Sciatic nerve (tissue), 2 donors: ENCODE results near the gene SRD5A2. TPM values are rescaled to one million over a fixed set of nuclear protein-coding genes. Genes with fewer than 3 reads are reported as not detected.
"Not testable (repeated sequence)": the region's sequence is repeated elsewhere in the genome, so short reads cannot be mapped to it uniquely, and the experiment has no call there.

Experiments
- ATAC-seq: fragments of 200-7000 bp; cut with Tn5 transposase; one replicate; pipeline ENCODE4 v1.9.1; 2020; ENCODE audit warnings: mild to moderate bottlenecking, moderate library complexity
- DNase-seq: peaks from one replicate; pipeline ENCODE4 v3.0.0-alpha.2; 2020; ENCODE audit warnings: low spot score
- intact Hi-C: fragments of 100-400 bp; cut with DNase I; formaldehyde crosslinking; loops from one replicate; pipeline ENCODE4 v1.14.2; 2022
- total RNA-seq: library from RNA; stranded (reverse); fragmentation: NEBNext Ultra II Directional; extraction: Animal tissue kit (Norgen Biotek cat#: 25700); gene quantifications from one replicate; pipeline ENCODE4 v1.2.1, GENCODE V29; 2021
- donor health status: DM: no; HTN: no; CAD: no.
- donor health status: DM: no; HTN: no; CAD: no.

SRD5A2 gene
- total RNA-seq, 1 donor from 2014 or later = not detected

GRCh38 chr2:31539505-31539904 is 41.2 kb downstream of the SRD5A2 start:
- ATAC-seq (no peak), DNase-seq (no peak)
- intact Hi-C loops = no loop called here

- no peak for ATAC-seq
- intact Hi-C loops = no loop called here
- DNase-seq = no peak
Observed at GRCh38 chr2:31535768-31536167, 45.0 kb downstream of the SRD5A2 start.

GRCh38 chr2:31534636-31535035 is 46.1 kb downstream of the SRD5A2 start:
- ATAC-seq = no peak
- intact Hi-C loops = no loop called here
- DNase-seq = no peak

DNA sequence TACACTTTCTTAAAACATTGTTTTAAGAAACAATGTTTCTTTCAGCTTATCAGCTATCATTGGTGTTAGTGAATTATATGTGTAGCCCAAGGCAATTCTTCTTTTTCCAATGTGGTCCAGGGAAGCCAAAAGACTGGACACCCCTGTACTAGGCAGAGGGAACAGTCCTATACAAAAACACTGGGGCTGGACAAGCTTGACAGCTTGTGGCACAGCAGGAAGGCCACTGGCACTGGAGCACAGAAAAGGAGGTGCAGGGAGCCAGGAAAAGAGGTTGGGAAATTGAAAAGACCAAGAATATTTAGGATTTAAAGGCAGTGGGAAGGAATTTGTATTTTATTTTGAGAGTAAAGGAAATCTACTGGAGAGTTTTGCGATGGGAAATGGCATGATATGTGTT is 47.7 kb downstream of the SRD5A2 start:
- no peak for DNase-seq
- intact Hi-C loops = no loop called here
- ATAC-seq = no peak

- ATAC-seq = no peak
- DNase-seq = no peak
- intact Hi-C loops = no loop called here
Observed at GRCh38 chr2:31531101-31531500, 49.6 kb downstream of the SRD5A2 start.

GRCh38 chr2:31529256-31529655 is 51.5 kb downstream of the SRD5A2 start:
- DNase-seq (no peak), ATAC-seq (no peak)
- intact Hi-C loops = no loop called here

DNA sequence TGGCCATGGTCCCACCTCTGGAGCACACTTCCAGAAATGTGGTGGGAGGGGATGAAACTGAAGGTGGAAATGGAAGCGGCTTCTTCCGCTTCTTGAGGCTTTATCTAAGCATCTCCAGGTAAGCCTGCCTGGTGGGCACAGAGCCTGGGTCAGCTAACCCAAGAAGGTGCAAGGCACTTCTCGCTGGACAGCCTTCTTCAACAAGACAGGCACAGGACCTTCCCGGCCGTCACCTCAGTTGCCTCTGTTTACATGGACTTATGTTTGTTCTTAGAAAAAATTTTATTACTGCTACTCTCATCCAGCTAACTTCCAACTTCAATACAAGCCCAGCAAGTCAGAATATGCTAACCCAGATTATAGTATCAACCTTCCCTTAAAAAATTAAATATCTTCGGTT is 51.9 kb downstream of the SRD5A2 start:
- DNase-seq = no peak
- no peak for ATAC-seq
- intact Hi-C loops = no loop called here

DNA sequence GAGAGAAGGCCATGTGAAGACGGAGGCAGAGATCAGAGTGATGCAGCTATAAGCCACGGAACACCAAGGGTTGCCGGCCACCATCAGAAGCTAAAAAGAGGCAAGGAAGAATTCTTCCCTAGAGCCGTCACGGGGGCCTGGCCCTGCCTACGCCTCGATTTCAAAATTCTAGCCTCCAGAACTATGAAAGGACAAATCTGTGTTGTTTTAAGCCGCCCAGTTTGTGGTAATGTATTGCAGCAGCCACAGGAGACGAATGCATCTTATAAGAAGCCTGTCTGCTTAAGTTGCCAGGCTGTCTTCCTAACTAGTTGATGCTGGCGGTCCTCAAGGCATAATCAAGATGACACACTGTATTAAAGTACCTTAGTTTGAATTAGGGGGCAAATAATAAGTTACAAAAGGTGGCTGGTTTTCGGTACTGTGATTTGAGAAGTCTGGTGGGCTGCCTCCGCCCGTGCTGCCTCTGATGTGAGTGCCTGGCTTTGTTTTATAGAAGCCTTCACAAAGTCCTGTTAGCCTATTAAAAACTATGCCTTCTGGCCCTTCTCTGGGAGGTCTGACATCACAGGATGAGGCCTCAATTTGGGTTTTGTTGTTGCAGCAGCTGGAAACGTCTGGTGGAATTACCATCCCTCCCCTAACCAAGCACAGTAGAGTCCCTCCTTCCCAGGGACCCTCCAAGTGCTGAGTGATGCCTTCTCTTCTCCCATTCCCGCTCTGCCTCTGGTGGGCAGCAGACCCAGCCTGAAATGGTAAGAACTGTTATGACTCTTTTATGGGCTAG is 53.6 kb downstream of the SRD5A2 start:
- intact Hi-C loops = no loop called here
- ATAC-seq = no peak
- DNase-seq = no peak

- ATAC-seq (no peak), DNase-seq (no peak)
- intact Hi-C loops = no loop called here
Observed at GRCh38 chr2:31525876-31526275, 54.9 kb downstream of the SRD5A2 start.

DNA sequence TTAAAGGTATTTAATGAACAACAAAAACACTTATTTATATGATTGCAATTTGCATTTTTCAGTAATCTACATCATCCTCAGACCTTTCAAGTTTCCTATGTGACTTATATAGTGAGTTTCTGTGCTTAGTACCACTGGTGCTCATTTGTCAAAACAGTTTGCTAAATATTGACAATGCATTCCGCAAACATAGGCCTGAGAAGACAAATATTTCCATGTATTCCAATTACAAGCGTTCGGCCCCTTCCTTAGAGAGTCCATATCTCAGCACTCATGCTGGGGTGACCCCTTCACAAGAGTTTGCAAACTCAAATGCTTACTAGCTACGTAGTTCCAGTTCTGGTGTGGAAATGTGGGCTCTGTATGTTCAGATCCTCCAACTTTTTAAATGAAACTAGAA is 56.1 kb downstream of the SRD5A2 start:
- ATAC-seq (no peak), DNase-seq (no peak)
- intact Hi-C loops = no loop called here

- intact Hi-C loops = no loop called here
- DNase-seq (peak; percentile 58), ATAC-seq (no peak)
Observed at GRCh38 chr2:31523871-31524492, 56.8 kb downstream of the SRD5A2 start.

GRCh38 chr2:31522786-31523185 is 58.0 kb downstream of the SRD5A2 start:
- DNase-seq (no peak), ATAC-seq (no peak)
- intact Hi-C loops = no loop called here

DNA sequence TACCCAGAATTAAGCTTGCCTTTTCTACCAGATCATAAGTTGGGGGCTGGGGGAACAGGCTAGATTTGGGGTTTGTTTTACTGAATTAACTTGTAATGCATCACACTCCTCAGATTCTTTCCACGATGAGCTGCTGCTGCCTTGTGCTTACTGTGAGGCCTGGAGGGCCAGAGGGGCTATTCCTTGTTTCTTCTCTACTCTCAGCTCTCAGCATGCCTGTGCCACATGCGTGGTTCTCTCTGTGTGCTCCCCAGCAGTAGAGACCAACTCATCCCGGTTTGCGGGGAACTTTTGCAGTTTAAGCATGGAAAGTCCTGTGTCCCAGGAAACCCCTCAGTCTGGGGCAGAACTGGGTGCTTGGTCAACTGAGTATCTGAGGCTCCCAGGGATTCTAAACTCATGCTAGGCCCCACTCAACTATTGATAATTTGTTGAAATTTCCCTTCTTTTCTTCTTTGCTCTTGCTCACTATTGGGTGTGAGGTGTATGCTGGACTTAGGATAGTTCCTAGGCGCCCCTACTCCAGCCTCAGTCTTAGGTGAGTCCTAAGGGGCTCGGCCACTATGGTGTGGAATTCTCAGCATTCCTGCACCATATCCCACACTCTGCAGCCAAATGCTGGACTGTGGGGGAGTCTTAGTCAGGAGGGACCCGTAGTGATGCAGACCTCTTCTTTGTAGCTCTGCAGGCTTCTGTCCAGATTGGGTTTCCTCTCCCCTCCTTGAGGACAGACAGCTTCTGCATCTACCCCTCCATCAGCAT is 63.1 kb downstream of the SRD5A2 start:
- no peak for DNase-seq
- no peak for ATAC-seq

GRCh38 chr2:31515586-31515985 is 65.2 kb downstream of the SRD5A2 start:
- DNase-seq = no peak
- intact Hi-C loops = no loop called here
- no peak for ATAC-seq

More for the DNA sequence above, 63.1 kb downstream of the SRD5A2 start:
- intact Hi-C loops = no loop called here

GRCh38 chr2:31513553-31513952 is 67.2 kb downstream of the SRD5A2 start:
- ATAC-seq = no peak
- no peak for DNase-seq
- intact Hi-C loops = no loop called here

GRCh38 chr2:31511376-31511775 is 69.4 kb downstream of the SRD5A2 start:
- ATAC-seq = no peak
- intact Hi-C loops = no loop called here
- DNase-seq = no peak

DNA sequence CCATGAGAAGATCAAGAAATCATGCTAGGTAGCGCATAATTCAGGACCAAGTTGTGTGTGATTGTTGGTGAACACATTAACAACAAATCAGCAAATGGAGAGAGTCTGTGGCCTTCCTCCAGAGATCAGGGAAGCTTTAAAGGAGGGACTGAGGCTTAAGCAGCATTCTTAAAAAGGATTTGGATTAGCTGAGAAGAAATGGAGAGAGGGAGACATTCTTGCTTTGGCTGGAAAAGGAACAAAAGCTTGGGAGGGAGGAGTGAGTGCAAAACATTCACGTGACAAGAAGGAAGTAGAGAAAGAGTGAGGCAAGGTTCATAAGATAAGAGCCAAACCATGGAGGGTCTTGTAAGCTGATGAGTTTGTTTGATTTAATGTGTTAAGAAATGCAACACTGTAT is 75.6 kb downstream of the SRD5A2 start:
- ATAC-seq = no peak
- intact Hi-C loops = no loop called here
- DNase-seq = no peak

DNA sequence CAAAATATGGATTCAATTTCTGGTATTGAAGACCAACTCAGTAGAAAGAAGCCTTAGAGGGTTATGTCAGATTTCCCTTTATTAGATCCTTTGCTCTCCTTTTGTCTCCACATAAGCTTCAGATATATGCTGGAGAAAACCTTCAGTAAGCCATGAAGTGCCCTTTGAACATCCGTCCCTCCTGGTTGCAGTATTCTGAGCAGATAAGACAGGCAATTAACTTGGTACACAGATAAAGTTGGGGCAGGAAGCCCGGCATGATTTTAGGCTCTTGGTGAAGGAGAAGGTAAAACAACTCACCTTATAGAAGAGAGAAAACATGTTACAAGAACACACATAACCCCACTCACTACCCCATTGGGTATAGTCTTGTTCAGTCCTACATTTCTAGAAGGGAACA is 76.4 kb downstream of the SRD5A2 start:
- no peak for DNase-seq
- no peak for ATAC-seq
- intact Hi-C loops = no loop called here

DNA sequence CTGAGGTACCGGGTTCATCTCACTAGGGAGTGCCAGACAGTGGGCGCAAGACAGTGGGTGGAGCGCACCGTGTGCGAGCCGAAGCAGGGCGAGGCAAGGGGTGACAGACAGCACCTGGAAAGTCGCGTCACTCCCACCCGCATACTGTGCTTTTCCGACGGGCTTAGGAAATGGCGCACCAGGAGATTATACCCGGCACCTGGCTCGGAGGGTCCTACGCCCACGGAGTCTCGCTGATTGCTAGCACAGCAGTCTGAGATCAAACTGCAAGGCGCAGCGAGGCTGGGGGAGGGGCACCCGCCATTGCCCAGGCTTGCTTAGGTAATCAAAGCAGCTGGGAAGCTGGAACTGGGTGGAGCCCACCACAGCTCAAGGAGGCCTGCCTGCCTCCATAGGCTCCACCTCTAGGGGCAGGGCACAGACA is 84.3 kb downstream of the SRD5A2 start:
- DNase-seq, ATAC-seq: not testable (repeated sequence)

GRCh38 chr2:31489339-31489738 is 91.4 kb downstream of the SRD5A2 start:
- DNase-seq, intact Hi-C loops, ATAC-seq: not testable (repeated sequence)

More for the DNA sequence above, 84.3 kb downstream of the SRD5A2 start:
- intact Hi-C loops = not testable (repeated sequence)
